HEK293 (cell line): ENCODE measurements around the gene NEK2.

Source experiments
- GLIS1 ChIP-seq: fragments of 450-650 bp; formaldehyde crosslinking; IDR thresholded peaks from 2 replicates; pipeline ENCODE4 v1.5.1; 2016; ENCODE audit warnings: missing biosample characterization, missing genetic modification characterization
- KLF9 ChIP-seq: fragments of 450-650 bp; formaldehyde crosslinking; IDR thresholded peaks from 2 replicates; pipeline ENCODE4 v1.5.1; 2016; ENCODE audit warnings: missing biosample characterization, missing genetic modification characterization, low read depth
- MZF1 ChIP-seq: fragments of 450-650 bp; formaldehyde crosslinking; IDR thresholded peaks from 2 replicates; pipeline ENCODE4 v1.5.1; 2017; ENCODE audit warnings: missing biosample characterization, missing genetic modification characterization, borderline replicate concordance
- OVOL3 ChIP-seq: fragments of 450-650 bp; formaldehyde crosslinking; IDR thresholded peaks from 2 replicates; pipeline ENCODE4 v1.5.1; 2016; ENCODE audit warnings: missing biosample characterization, missing genetic modification characterization
- SALL2 ChIP-seq: fragments of 450-650 bp; formaldehyde crosslinking; IDR thresholded peaks from 2 replicates; pipeline ENCODE4 v1.5.0; 2017; ENCODE audit warnings: missing biosample characterization, mild to moderate bottlenecking, missing genetic modification characterization, borderline replicate concordance
- SETDB1 ChIP-seq: IDR thresholded peaks from one replicate; pipeline ENCODE4 v1.6.1; 2017; ENCODE audit warnings: mild to moderate bottlenecking, low read length, moderate library complexity, mixed read lengths; ENCODE audit not compliant: insufficient read length
- SP7 ChIP-seq: fragments of 450-650 bp; formaldehyde crosslinking; IDR thresholded peaks from 2 replicates; pipeline ENCODE4 v1.5.1; 2016; ENCODE audit warnings: missing biosample characterization, missing genetic modification characterization
- ZBTB20 ChIP-seq: fragments of 450-650 bp; formaldehyde crosslinking; IDR thresholded peaks from 2 replicates; pipeline ENCODE4 v1.5.1; 2016; ENCODE audit warnings: missing biosample characterization, missing genetic modification characterization
- ZFP69B ChIP-seq: fragments of 450-650 bp; formaldehyde crosslinking; IDR thresholded peaks from 2 replicates; pipeline ENCODE4 v1.5.1; 2016; ENCODE audit warnings: missing biosample characterization, missing genetic modification characterization
- ZNF132 ChIP-seq: fragments of 450-650 bp; formaldehyde crosslinking; IDR thresholded peaks from 2 replicates; pipeline ENCODE4 v1.5.1; 2017; ENCODE audit warnings: missing biosample characterization, missing genetic modification characterization, borderline replicate concordance
- ZNF133 ChIP-seq: fragments of 450-650 bp; formaldehyde crosslinking; IDR thresholded peaks from 2 replicates; pipeline ENCODE4 v1.5.1; 2016; ENCODE audit warnings: missing biosample characterization, missing genetic modification characterization
- ZNF155 ChIP-seq: fragments of 450-650 bp; formaldehyde crosslinking; IDR thresholded peaks from 2 replicates; pipeline ENCODE4 v1.5.1; 2016; ENCODE audit warnings: missing biosample characterization, missing genetic modification characterization
- ZNF157 ChIP-seq: fragments of 450-650 bp; formaldehyde crosslinking; IDR thresholded peaks from 2 replicates; pipeline ENCODE4 v1.5.1; 2016; ENCODE audit warnings: missing biosample characterization, missing genetic modification characterization
- ZNF169 ChIP-seq: fragments of 450-650 bp; formaldehyde crosslinking; IDR thresholded peaks from 2 replicates; pipeline ENCODE4 v1.5.1; 2016; ENCODE audit warnings: missing biosample characterization, missing genetic modification characterization
- ZNF175 ChIP-seq: fragments of 450-650 bp; formaldehyde crosslinking; IDR thresholded peaks from 2 replicates; pipeline ENCODE4 v1.5.1; 2016; ENCODE audit warnings: missing biosample characterization, missing genetic modification characterization
- ZNF274 ChIP-seq, 2 experiments: fragments of 200-500 bp in 1 of 2; fragments of 450-650 bp in 1 of 2; sonication (Bioruptor generic) in 1 of 2; formaldehyde crosslinking in 1 of 2; IDR thresholded peaks; 2 replicates each; pipeline versions ENCODE4 v1.5.1 to v1.6.1; 2014 to 2016; ENCODE audit warnings: borderline replicate concordance in 1 of 2, inconsistent platforms in 1 of 2, low read length in 1 of 2, missing biosample characterization in 1 of 2, missing genetic modification characterization in 1 of 2
- ZNF280C ChIP-seq: fragments of 450-650 bp; formaldehyde crosslinking; IDR thresholded peaks from 2 replicates; pipeline ENCODE4 v1.5.1; 2016; ENCODE audit warnings: missing biosample characterization, missing genetic modification characterization
- ZNF324 ChIP-seq: fragments of 450-650 bp; formaldehyde crosslinking; IDR thresholded peaks from 2 replicates; pipeline ENCODE4 v1.5.1; 2016; ENCODE audit warnings: missing biosample characterization, missing genetic modification characterization
- ZNF335 ChIP-seq: fragments of 450-650 bp; formaldehyde crosslinking; conservative IDR thresholded peaks from 2 replicates; pipeline ENCODE4 v1.5.1; 2016; ENCODE audit warnings: missing biosample characterization, missing genetic modification characterization
- ZNF37A ChIP-seq: fragments of 450-650 bp; IDR thresholded peaks from 2 replicates; pipeline ENCODE4 v1.5.1; 2018; ENCODE audit warnings: missing biosample characterization, missing genetic modification characterization
- ZNF398 ChIP-seq: fragments of 450-650 bp; formaldehyde crosslinking; IDR thresholded peaks from 2 replicates; pipeline ENCODE4 v1.5.1; 2017; ENCODE audit warnings: missing biosample characterization, missing genetic modification characterization
- ZNF514 ChIP-seq: fragments of 450-650 bp; formaldehyde crosslinking; IDR thresholded peaks from 2 replicates; pipeline ENCODE4 v1.5.1; 2016; ENCODE audit warnings: missing biosample characterization, missing genetic modification characterization
- ZNF530 ChIP-seq: fragments of 450-650 bp; formaldehyde crosslinking; IDR thresholded peaks from 2 replicates; pipeline ENCODE4 v1.5.1; 2016; ENCODE audit warnings: low read depth, missing biosample characterization, missing genetic modification characterization
- ZNF548 ChIP-seq: fragments of 450-650 bp; formaldehyde crosslinking; IDR thresholded peaks from 2 replicates; pipeline ENCODE4 v1.5.1; 2016; ENCODE audit warnings: missing biosample characterization, missing genetic modification characterization
- ZNF549 ChIP-seq: fragments of 450-650 bp; IDR thresholded peaks from 2 replicates; pipeline ENCODE4 v1.5.1; 2018; ENCODE audit warnings: missing biosample characterization, missing genetic modification characterization, mild to moderate bottlenecking, inconsistent platforms, moderate library complexity
- ZNF600 ChIP-seq: fragments of 450-650 bp; formaldehyde crosslinking; IDR thresholded peaks from 2 replicates; pipeline ENCODE4 v1.5.1; 2016; ENCODE audit warnings: missing biosample characterization, missing genetic modification characterization
- ZNF624 ChIP-seq: fragments of 450-650 bp; formaldehyde crosslinking; IDR thresholded peaks from 2 replicates; pipeline ENCODE4 v1.5.1; 2017; ENCODE audit warnings: missing biosample characterization, missing genetic modification characterization
- ZNF629 ChIP-seq: fragments of 450-650 bp; formaldehyde crosslinking; IDR thresholded peaks from 2 replicates; pipeline ENCODE4 v1.5.1; 2017; ENCODE audit warnings: missing biosample characterization, missing genetic modification characterization
- ZNF639 ChIP-seq: fragments of 450-650 bp; formaldehyde crosslinking; IDR thresholded peaks from 2 replicates; pipeline ENCODE4 v1.5.1; 2016; ENCODE audit warnings: missing biosample characterization, missing genetic modification characterization
- ZNF660 ChIP-seq: fragments of 450-650 bp; IDR thresholded peaks from 2 replicates; pipeline ENCODE4 v1.5.1; 2018; ENCODE audit warnings: missing biosample characterization, mild to moderate bottlenecking, missing genetic modification characterization
- ZNF677 ChIP-seq: fragments of 450-650 bp; IDR thresholded peaks from 2 replicates; pipeline ENCODE4 v1.5.0; 2018; ENCODE audit warnings: missing biosample characterization, mild to moderate bottlenecking, missing genetic modification characterization, moderate library complexity
- ZNF785 ChIP-seq: fragments of 450-650 bp; formaldehyde crosslinking; IDR thresholded peaks from 2 replicates; pipeline ENCODE4 v1.5.1; 2016; ENCODE audit warnings: missing biosample characterization, missing genetic modification characterization
- ZNF830 ChIP-seq: fragments of 450-650 bp; IDR thresholded peaks from 2 replicates; pipeline ENCODE4 v1.5.0; 2018; ENCODE audit warnings: missing biosample characterization, missing genetic modification characterization, low read depth, mild to moderate bottlenecking, moderate library complexity
- ZNF837 ChIP-seq: fragments of 450-650 bp; formaldehyde crosslinking; IDR thresholded peaks from 2 replicates; pipeline ENCODE4 v1.5.1; 2016; ENCODE audit warnings: missing biosample characterization, missing genetic modification characterization
- ZSCAN5A ChIP-seq: fragments of 450-650 bp; formaldehyde crosslinking; IDR thresholded peaks from 2 replicates; pipeline ENCODE4 v1.5.1; 2016; ENCODE audit warnings: missing biosample characterization, missing genetic modification characterization

Gene NEK2

GRCh38 chr1:211630236-211631081 is 45.0 kb downstream of the NEK2 start (continued):
- TF ChIP-seq ZNF549 (tag by site-specific recombination) (no peak), ZNF398 (tag by site-specific recombination) (peak; percentile 94), ZNF785 (tag by site-specific recombination) (no peak), ZNF133 (tag by site-specific recombination) (no peak), ZFP69B (peak; percentile 31; the same call in 1 of the 2 replicates), ZNF175 (tag by site-specific recombination) (no peak), SETDB1 (no peak), ZNF37A (tag by site-specific recombination) (no peak), KLF9 (tag by site-specific recombination) (no peak), SALL2 (no peak), ZSCAN5A (tag by site-specific recombination) (no peak), ZNF639 (no peak), ZNF169 (no peak), OVOL3 (tag by site-specific recombination) (no peak), ZNF335 (tag by site-specific recombination) (peak; percentile 90), ZNF677 (tag by site-specific recombination) (no peak), ZNF548 (tag by site-specific recombination) (no peak), ZNF280C (no peak), ZNF132 (tag by site-specific recombination) (no peak), ZNF155 (tag by site-specific recombination) (no peak), ZNF624 (tag by site-specific recombination) (no peak), ZNF830 (tag by site-specific recombination) (no peak), ZNF324 (tag by site-specific recombination) (no peak), ZNF660 (tag by site-specific recombination) (peak; percentile 60; the same call in 1 of the 2 replicates), ZNF530 (no peak), ZBTB20 (peak; percentile 93), ZNF600 (tag by site-specific recombination) (peak; percentile 62), SP7 (tag by site-specific recombination) (peak; percentile 73), ZNF837 (tag by site-specific recombination) (no peak), ZNF514 (tag by site-specific recombination) (no peak), GLIS1 (tag by site-specific recombination) (peak; percentile 99), MZF1 (peak; percentile 96; the same call in 1 of the 2 replicates), ZNF157 (tag by site-specific recombination) (no peak), ZNF274 (IDR thresholded peaks at IDR 0.05; ENCODE audit: low read length) (no peak), ZNF274 (tag by site-specific recombination; IDR thresholded peaks at IDR 0.05; ENCODE audit: borderline replicate concordance) (no peak), ZNF629 (tag by site-specific recombination) (no peak; the same call in 1 of the 2 replicates)
